Erythroblast (primary cell): Measurements from ENCODE around the gene KRR1.

Experiments
- GATA1 ChIP-seq: IDR thresholded peaks from 2 replicates; pipeline ENCODE4 v1.6.1; 2011; ENCODE audit warnings: low read depth, mild to moderate bottlenecking, control low read depth, low read length, moderate library complexity
- POLR2A ChIP-seq: IDR thresholded peaks from 2 replicates; pipeline ENCODE4 v1.6.1; 2011; ENCODE audit warnings: mild to moderate bottlenecking, low read length

GRCh38 chr12:75489613-75490210, 21.7 kb downstream of the KRR1 start:
- TF ChIP-seq POLR2A (no peak), GATA1 (no peak)
